ACHN (cell line): ENCODE results near the gene LYZL4.

ENCODE experiments used
- DNase-seq: peaks from one replicate; pipeline ENCODE4 v3.0.0-alpha.2; 2015
- in situ Hi-C: cut with HindIII; loops from 2 replicates; pipeline ENCODE4 v1.10.0; 2017; ENCODE audit warnings: low sequenced_read_pairs, low pct_ligation_motif_present, low pct_unique_long_range_greater_than_20kb

LYZL4 gene

DNA sequence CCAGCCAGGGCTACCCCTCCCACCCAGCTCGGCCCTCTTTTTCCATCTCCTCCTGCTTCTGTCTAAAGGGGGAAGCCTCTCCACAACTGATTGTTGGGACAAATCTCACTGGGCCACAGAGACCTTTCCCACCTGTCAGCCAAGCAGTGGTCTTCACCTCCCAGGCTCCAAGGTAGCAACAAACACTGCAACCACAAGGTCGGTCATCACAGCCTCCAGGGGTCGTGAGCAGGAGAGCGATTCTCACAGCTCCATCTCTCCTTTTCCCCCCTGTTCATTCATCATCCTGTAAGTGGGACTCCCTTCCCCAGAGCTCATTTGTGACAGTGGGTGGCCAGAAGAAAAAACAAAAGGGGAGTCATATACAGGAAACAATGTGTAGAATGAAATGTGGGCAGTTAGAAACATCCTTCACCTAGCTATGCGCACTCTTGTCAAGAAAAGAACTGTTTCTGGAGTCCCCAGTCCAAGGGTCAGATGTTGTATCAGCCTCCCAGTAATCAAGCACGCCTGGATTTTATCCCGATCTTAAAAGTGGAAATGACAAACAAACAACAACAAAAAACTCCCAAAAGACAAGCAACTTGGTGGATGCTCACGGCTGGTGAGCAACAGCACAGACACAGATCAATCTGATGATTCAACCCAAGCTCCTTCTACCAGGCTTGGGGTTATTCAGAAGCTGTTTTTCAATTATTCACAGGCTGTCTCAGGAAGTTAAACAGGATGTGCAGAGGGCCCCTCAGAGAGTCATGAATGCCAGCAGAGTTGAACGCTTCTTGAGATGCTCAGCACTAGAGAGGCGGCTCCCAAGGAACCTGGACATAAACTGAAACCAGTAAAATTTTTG, 22.4 kb downstream of the LYZL4 start:
- in situ Hi-C loops: no loop called here
- DNase-seq: no peak

GRCh38 chr3:42381551-42382082, 28.8 kb downstream of the LYZL4 start:
- DNase-seq: no peak
- in situ Hi-C loops: no loop called here

DNA sequence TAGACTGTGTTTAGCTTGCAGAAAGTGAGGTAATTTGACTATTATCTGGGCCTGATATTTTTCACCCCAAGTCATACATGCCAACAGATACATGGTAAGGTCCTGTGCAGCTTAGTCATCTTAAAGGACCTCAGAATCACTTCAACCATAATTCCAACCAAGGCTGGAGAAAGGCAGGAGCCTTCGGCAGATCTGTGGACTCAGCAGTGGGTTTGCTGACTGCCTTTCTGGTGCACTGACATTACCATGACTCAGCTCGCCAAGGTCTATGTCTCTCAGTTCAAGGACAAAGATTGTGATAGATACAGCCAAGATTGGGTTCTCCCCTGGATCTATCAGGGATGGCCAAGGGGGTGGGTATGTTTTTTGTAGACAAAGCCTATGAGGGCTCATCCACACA, 32.7 kb downstream of the LYZL4 start:
- DNase-seq: no peak
- in situ Hi-C loops: no loop called here

DNA sequence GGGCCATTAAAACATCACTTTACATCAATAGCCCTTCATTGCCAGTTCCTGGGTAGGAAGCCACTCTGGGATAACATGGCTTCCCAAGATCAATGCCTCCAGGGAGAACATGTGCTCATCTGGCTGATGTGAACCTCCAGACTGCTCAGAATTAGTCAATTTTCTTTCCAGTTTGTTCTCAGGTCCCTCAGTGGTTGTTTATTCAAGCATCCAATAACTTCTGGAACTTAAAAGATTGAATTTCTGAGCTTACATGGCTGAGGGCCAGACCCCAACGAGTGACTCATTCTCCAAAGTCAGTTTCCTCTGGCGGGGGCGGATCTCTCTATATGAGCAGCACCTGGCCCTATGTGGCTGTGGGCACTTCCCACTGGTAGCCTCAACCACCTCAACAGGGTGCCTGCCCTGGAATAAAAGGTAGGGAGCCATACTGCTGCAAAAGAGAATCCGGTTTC, 34.0 kb downstream of the LYZL4 start:
- peak; percentile 3 for DNase-seq
- in situ Hi-C loops: no loop called here

GRCh38 chr3:42375121-42375800, 35.1 kb downstream of the LYZL4 start:
- in situ Hi-C loops: no loop called here
- no peak for DNase-seq

DNA sequence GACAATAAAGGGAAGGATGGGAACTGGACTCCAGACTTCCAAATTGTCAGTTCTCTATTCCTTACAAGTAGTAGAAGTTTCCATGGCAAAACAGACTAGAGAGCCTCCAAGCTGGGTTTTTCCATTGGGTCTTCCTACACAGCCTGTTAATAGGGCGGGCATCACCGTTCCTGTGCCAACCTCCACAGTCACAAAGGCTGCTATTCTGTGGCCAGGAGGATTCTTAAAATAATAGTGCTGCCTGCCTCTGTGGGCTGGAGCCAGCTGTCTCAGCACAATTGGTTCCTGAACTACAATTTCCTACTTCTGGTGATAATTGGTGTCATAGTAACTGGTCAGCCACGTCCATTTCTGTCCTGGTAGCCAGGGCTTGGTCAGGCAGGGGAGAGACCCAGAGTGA, 38.6 kb downstream of the LYZL4 start:
- no peak for DNase-seq
- in situ Hi-C loops: no loop called here

DNA sequence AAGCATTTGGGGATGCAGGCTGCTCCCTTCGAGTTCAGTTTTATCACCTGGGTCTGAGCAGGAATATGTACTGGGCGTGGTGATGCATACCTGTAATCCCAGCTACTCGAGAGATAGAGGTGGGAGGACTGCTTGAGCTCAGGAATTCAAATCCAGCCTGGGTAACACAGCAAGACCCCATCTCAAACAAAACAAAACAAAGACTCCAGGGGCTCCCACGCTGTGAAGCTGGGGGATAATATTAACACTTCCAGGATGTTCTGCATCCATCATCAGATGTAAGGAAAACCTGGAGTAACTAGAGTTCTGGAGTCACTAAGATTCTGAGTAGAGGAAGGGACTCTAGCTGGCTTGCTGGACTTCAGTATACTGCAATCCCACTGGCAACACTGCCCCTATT, 40.6 kb downstream of the LYZL4 start:
- DNase-seq: no peak
- in situ Hi-C loops: no loop called here

DNA sequence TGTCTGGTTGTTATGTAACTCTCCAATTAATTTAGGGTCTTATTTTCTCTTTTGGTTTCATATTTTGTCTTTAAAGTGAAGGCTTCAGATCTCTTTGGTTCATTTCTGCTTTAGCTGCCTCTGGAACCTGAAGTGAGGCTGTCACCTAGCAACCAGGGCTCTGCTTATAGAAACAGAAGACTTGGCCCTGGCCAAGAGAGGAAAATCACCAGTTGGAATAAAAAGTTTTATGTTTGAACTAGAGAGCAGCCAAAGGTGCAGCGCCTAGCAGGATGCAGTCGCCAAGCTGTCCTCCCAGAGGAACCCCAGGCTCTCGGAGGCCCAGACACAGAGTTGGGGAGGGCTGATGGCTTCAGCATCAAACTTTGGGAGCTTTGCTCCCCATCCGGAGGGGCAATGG, 41.1 kb downstream of the LYZL4 start:
- no peak for DNase-seq
- in situ Hi-C loops: no loop called here

GRCh38 chr3:42368861-42369260, 41.5 kb downstream of the LYZL4 start:
- no peak for DNase-seq
- in situ Hi-C loops: no loop called here

GRCh38 chr3:42367903-42368302, 42.5 kb downstream of the LYZL4 start:
- DNase-seq: no peak
- in situ Hi-C loops: no loop called here

DNA sequence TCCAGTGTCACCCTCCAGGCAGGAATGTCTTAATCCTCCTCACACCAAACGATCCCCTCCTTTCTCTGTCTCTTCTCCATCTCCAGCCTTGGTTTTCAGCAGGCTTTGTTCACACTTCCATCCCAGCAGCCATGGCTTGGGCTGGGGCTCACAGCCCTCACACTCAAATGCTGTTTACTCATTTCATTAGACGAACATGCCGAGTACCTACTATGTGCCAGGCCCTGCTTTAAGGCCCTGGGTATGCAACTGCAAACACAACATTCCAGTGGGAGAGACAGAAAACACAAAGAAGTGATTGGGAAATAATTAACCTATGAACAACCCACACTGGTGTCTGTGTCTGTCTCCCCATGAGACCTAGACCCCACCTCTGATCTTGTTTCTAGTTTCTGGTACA, 43.9 kb downstream of the LYZL4 start:
- in situ Hi-C loops: no loop called here
- no peak for DNase-seq

DNA sequence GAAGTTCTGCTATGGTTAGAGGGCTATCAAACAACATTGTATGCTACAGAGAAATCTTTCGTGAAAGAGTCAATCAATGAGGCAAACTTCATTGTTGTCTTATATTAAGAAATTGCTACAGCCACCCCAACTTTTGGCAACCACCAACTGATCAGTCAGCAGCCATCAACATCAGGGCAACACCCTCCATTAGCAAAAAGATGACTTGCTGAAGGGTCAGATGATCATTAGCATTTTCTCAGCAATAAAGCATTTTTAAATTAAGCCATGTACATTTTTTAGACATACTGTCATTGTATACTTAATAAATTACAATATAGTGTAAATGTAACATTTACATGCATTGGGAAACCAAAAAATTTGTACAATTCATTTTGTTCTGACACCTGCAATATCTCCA, 53.1 kb downstream of the LYZL4 start:
- in situ Hi-C loops: no loop called here
- no peak for DNase-seq

- in situ Hi-C loops: no loop called here
- DNase-seq: no peak
These were observed 54.8 kb downstream of the LYZL4 start for GRCh38 chr3:42355612-42356011.

DNA sequence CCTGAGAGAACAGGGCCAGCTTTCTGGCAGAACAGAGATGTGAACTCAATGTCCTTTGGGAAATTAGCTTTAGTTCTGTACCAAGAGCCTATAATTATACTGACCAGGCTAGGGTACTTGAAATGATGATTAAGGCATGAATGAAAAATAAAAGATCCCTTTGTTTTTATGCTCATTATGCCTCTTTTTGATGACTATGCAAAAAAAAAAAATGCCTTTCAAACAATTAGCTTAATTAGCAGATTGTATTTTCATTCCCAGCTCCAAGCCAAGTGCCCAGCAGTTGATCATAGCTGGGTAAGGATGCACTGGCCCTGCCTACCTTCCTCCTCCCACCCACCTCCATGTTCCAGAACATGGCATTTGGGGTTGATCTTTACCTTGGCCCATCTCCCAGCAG, 56.8 kb downstream of the LYZL4 start:
- no peak for DNase-seq
- in situ Hi-C loops: no loop called here

GRCh38 chr3:42351207-42351606, 59.2 kb downstream of the LYZL4 start:
- no peak for DNase-seq
- in situ Hi-C loops: no loop called here

DNA sequence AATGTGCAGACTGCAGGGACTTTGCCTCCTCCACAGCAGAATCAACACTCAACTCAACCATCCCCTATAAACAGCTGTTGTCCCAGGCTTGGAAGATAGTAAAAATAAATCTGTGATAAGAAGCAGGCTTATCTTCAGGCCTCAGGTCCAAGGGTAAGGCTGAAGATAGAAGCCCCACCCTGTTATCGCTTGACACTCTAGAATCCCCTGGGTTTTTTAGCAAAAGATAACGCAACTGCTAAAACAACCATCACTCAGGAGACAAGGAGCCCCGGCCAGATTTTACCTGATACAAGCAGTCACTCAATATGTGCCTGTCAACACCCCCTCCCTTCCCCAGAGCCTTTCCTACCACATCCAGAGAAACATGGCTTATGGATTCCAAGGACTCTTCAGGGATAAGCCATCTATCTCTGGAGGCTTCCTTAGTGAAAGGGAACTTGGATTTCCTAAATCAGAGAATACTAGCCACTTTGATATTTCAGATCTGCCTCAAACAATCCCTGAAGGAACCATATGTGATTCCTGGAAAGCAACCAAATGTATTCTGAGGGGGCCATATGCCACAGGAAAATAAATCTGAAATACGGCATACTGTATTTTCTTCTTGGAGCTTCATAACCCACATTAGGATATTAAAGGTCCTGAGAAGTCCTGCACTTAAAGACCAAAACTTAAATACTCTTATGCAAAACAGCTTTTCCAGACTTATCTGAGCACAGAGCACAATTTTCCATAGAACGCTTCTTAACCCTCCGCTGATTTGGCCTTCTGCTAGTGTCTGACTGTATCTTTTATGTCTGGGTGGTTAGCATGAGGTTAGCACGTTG, 60.4 kb downstream of the LYZL4 start:
- DNase-seq: no peak
- in situ Hi-C loops: no loop called here

GRCh38 chr3:42347928-42348327, 62.5 kb downstream of the LYZL4 start:
- in situ Hi-C loops: no loop called here
- no peak for DNase-seq
